ENCODE measurements around the gene ZNF579. TPM values are rescaled to one million over a fixed set of nuclear protein-coding genes. Genes with fewer than 3 reads are reported as not detected.

The ZNF579 gene
- total and polyA plus RNA-seq, 2 of the 13 experiments (the other 11 are each of a cell fraction or from before 2014, with no cell fraction given), result 2.1 to 2.9 TPM

GRCh38 chr19:55598719-55599467, 18.2 kb upstream of the ZNF579 start (continued):
- TF ChIP-seq STAT5B (CRISPR knock-in tag; IDR thresholded peaks at IDR 0.05) (no peak), ZBTB39 (CRISPR knock-in tag; IDR thresholded peaks at IDR 0.05) (no peak), RFXANK (CRISPR knock-in tag; IDR thresholded peaks at IDR 0.05) (peak; percentile 74; the same call in 1 of the 2 replicates), ZEB1 (IDR thresholded peaks at IDR 0.05; ENCODE audit: insufficient replicate concordance, low read depth) (no peak), ZNF776 (CRISPR knock-in tag; IDR thresholded peaks at IDR 0.05) (0 out of 2 replicates have a peak, but pooled peaks have one; percentile 57), ARHGAP35 (CRISPR knock-in tag; IDR thresholded peaks at IDR 0.05; ENCODE audit: borderline replicate concordance) (no peak; the same call in 1 of the 2 replicates), ZSCAN29 (CRISPR knock-in tag; conservative IDR thresholded peaks at IDR 0.05) (no peak), ZKSCAN5 (CRISPR knock-in tag; IDR thresholded peaks at IDR 0.05) (no peak), KLF6 (CRISPR knock-in tag; IDR thresholded peaks at IDR 0.05) (no peak; the same call in none of the 2 replicates), KDM1A (CRISPR knock-in tag; IDR thresholded peaks at IDR 0.05) (no peak), ZNF20 (CRISPR knock-in tag; IDR thresholded peaks at IDR 0.05) (0 out of 2 replicates have a peak, but pooled peaks have one; percentile 73), HNF4G (IDR thresholded peaks at IDR 0.05; ENCODE audit: borderline replicate concordance, low read depth, low read length) (no peak), HNF4G (CRISPR knock-in tag; IDR thresholded peaks at IDR 0.05; ENCODE audit: borderline replicate concordance, low read depth) (no peak), SUZ12 (IDR thresholded peaks at IDR 0.05; ENCODE audit: low read depth, low read length) (no peak), ZFY (CRISPR knock-in tag; IDR thresholded peaks at IDR 0.05) (peak; percentile 80), HCFC1 (IDR thresholded peaks at IDR 0.05; ENCODE audit: low read depth, low read length) (no peak), AKAP8 (CRISPR knock-in tag; IDR thresholded peaks at IDR 0.05) (no peak), ZNF589 (CRISPR knock-in tag; conservative IDR thresholded peaks at IDR 0.05) (no peak), POLR2AphosphoS5 (IDR thresholded peaks at IDR 0.05; ENCODE audit: low read depth, low read length) (no peak), TIGD3 (CRISPR knock-in tag; IDR thresholded peaks at IDR 0.05; ENCODE audit: borderline replicate concordance) (no peak), PHF21A (CRISPR knock-in tag; IDR thresholded peaks at IDR 0.05) (no peak), ATF2 (CRISPR knock-in tag; IDR thresholded peaks at IDR 0.05) (peak; percentile 51; the same call in 1 of the 2 replicates), CREM (IDR thresholded peaks at IDR 0.05) (no peak), CREM (CRISPR knock-in tag; IDR thresholded peaks at IDR 0.05) (no peak), ISX (CRISPR knock-in tag; conservative IDR thresholded peaks at IDR 0.05) (no peak), THAP8 (CRISPR knock-in tag; IDR thresholded peaks at IDR 0.05; ENCODE audit: borderline replicate concordance) (no peak)
